ENCODE results near the gene ITPRID1. TPM values are rescaled to one million over a fixed set of nuclear protein-coding genes. Genes with fewer than 3 reads are reported as not detected.

Gene ITPRID1
- total RNA-seq, 4 donors from 2014 or later: 1.00 TPM; not detected in 3

- H3K27me3 ChIP-seq: no peaks in the 10 kb centered on the region
- H3K36me3 ChIP-seq: no peaks in the 10 kb centered on the region
- no peak for DNase-seq
- H3K4me3 ChIP-seq: no peak overlapping the region
- no peaks in the 10 kb centered on the region for H3K4me1 ChIP-seq
- H3K27ac ChIP-seq: no peak overlapping the region
- 31 to 33% methylated on average over 3 to 5 of the region's 5 CpGs for WGBS, 2 donors
- intact Hi-C loops (cut with DNase I): no loop called here
- TF ChIP-seq POLR2A (IDR thresholded peaks at IDR 0.05) (no peak), CTCF (IDR thresholded peaks at IDR 0.05) (no peak)
- H3K9me3 ChIP-seq: no peaks in the 10 kb centered on the region
These were observed 89.2 kb downstream of the ITPRID1 start for GRCh38 chr7:31603046-31603445.

- H3K4me3 ChIP-seq: no peak overlapping the region
- no peaks in the 10 kb centered on the region for H3K4me1 ChIP-seq
- intact Hi-C loops (cut with DNase I): no loop called here
- no peaks in the 10 kb centered on the region for H3K9me3 ChIP-seq
- WGBS, 2 donors: 14 to 40% methylated on average over 1 of the region's 1 CpG
- no peaks in the 10 kb centered on the region for H3K36me3 ChIP-seq
- no peaks in the 10 kb centered on the region for H3K27me3 ChIP-seq
- H3K27ac ChIP-seq: no peak overlapping the region
- no peak for DNase-seq
- TF ChIP-seq POLR2A (IDR thresholded peaks at IDR 0.05) (no peak), CTCF (IDR thresholded peaks at IDR 0.05) (no peak)
These were observed 99.7 kb downstream of the ITPRID1 start for GRCh38 chr7:31613604-31614003.

GRCh38 chr7:31633467-31633866, 119.6 kb downstream of the ITPRID1 start:
- intact Hi-C loops (cut with DNase I): no loop called here
- Histone ChIP-seq H3K27me3 (no peaks in the 10 kb centered on the region), H3K36me3 (no peaks in the 10 kb centered on the region), H3K4me1 (no peaks in the 10 kb centered on the region), H3K9me3 (no peaks in the 10 kb centered on the region), H3K4me3 (no peak overlapping the region), H3K27ac (no peak overlapping the region)
- TF ChIP-seq POLR2A (IDR thresholded peaks at IDR 0.05) (no peak), CTCF (IDR thresholded peaks at IDR 0.05) (no peak)
- DNase-seq: no peak
- WGBS, 2 donors: 56 to 81% methylated on average over 1 of the region's 1 CpG

- no peak for DNase-seq
- TF ChIP-seq CTCF (IDR thresholded peaks at IDR 0.05) (peak in 5 of 6 experiments; percentile 27 to 68 (median 52)), POLR2A (IDR thresholded peaks at IDR 0.05) (no peak)
- Histone ChIP-seq H3K4me3 (no peak overlapping the region), H3K27ac (no peak overlapping the region), H3K27me3 (no peaks in the 10 kb centered on the region), H3K36me3 (no peaks in the 10 kb centered on the region), H3K4me1 (no peaks in the 10 kb centered on the region), H3K9me3 (no peaks in the 10 kb centered on the region)
- intact Hi-C loops (cut with DNase I): no loop called here
- WGBS, 2 donors: 36 to 37% methylated on average over 2 of the region's 2 CpGs
These were observed 120.1 kb downstream of the ITPRID1 start for GRCh38 chr7:31633894-31634494.

GRCh38 chr7:31640381-31640780, 126.5 kb downstream of the ITPRID1 start:
- no peaks in the 10 kb centered on the region for H3K27me3 ChIP-seq
- no peak for DNase-seq
- H3K4me1 ChIP-seq: no peaks in the 10 kb centered on the region
- H3K9me3 ChIP-seq: no peaks in the 10 kb centered on the region
- 60 to 71% methylated on average over 3 of the region's 3 CpGs for WGBS, 2 donors
- intact Hi-C loops (cut with DNase I): no loop called here
- TF ChIP-seq CTCF (IDR thresholded peaks at IDR 0.05) (no peak), POLR2A (IDR thresholded peaks at IDR 0.05) (no peak)
- no peak overlapping the region for H3K27ac ChIP-seq
- no peaks in the 10 kb centered on the region for H3K36me3 ChIP-seq
- no peak overlapping the region for H3K4me3 ChIP-seq

Data from esophagus squamous epithelium (tissue), 5 donors.